Activated B cell treated with CpG ODN at 0.5 μM for 24 hours (primary cell): ENCODE results near the gene GGT7. TPM values are rescaled to one million over a fixed set of nuclear protein-coding genes. Genes with fewer than 3 reads are reported as not detected.
"Not testable (repeated sequence)": the region's sequence is repeated elsewhere in the genome, so short reads cannot be mapped to it uniquely, and the experiment has no call there.

Source experiments
- ATAC-seq: fragments of 200-7000 bp; cut with Tn5 transposase; one replicate; pipeline ENCODE4 v1.10.0; 2021; ENCODE audit warnings: low read depth, mild to moderate bottlenecking, moderate library complexity
- CTCF ChIA-PET: fragments of 350-600 bp; sonication (Branson Sonifier 250); formaldehyde crosslinking; loops from one replicate; lab custom pipeline; 2021; ENCODE audit warnings: antibody characterized with exemption; lab: Charles Lee
- POLR2A ChIA-PET: fragments of 350-600 bp; sonication (Branson Sonifier 250); formaldehyde crosslinking; loops from one replicate; lab custom pipeline; 2021; ENCODE audit warnings: antibody characterized with exemption; lab: Charles Lee
- DNase-seq: peaks from one replicate; pipeline ENCODE4 v3.0.0; 2022
- H3K27ac Mint-ChIP-seq: one replicate; pipeline ENCODE4 v1.8.0; 2020; ENCODE audit warnings: mixed read lengths
- H3K27me3 Mint-ChIP-seq: one replicate; pipeline ENCODE4 v1.8.0; 2021; ENCODE audit warnings: mixed read lengths
- H3K36me3 Mint-ChIP-seq: one replicate; pipeline ENCODE4 v1.8.0; 2021; ENCODE audit warnings: low read depth, mixed read lengths
- H3K4me1 Mint-ChIP-seq: one replicate; pipeline ENCODE4 v1.8.0; 2021; ENCODE audit warnings: mixed read lengths
- H3K4me3 Mint-ChIP-seq: one replicate; pipeline ENCODE4 v1.8.0; 2020; ENCODE audit warnings: mild to moderate bottlenecking, mixed read lengths
- H3K9me3 Mint-ChIP-seq: one replicate; pipeline ENCODE4 v1.8.0; 2020; ENCODE audit warnings: mixed read lengths
- CTCF ChIP-seq: fragments of 200-600 bp; IDR thresholded peaks from one replicate; pipeline ENCODE4 v1.8.0; 2022; ENCODE audit warnings: antibody characterized with exemption, mild to moderate bottlenecking
- intact Hi-C: fragments of 100-400 bp; cut with micrococcal nuclease; formaldehyde crosslinking; loops from one replicate; pipeline ENCODE4 v1.15.1; 2024
- total RNA-seq: library from RNA; stranded (reverse); gene quantifications from 2 replicates; pipeline ENCODE4 v1.2.3, GENCODE V29; 2022

GGT7 gene
- total RNA-seq, 1 donor from 2014 or later: 20.6 TPM

GRCh38 chr20:34808583-34808982, 64.1 kb downstream of the GGT7 start:
- Mint-ChIP-seq H3K9me3 (no peaks in the 10 kb centered on the region), H3K36me3 (peaks cover 3% of the 10 kb centered on the region), H3K4me3 (no peak overlapping the region), H3K27ac (no peak overlapping the region), H3K27me3 (no peaks in the 10 kb centered on the region), H3K4me1 (peaks cover 19% of the 10 kb centered on the region)
- DNase-seq (no peak), ATAC-seq (no peak)
- TF ChIP-seq CTCF: no peak
- intact Hi-C loops: no loop called here
- CTCF ChIA-PET: interaction anchor here (0.7 kb wide), 1 partner anchor 615 kb away, joined by 3 read pairs; no protein-coding TSS in a partner anchor
- POLR2A ChIA-PET: no interaction called here

- ATAC-seq, H3K36me3 Mint-ChIP-seq, H3K27me3 Mint-ChIP-seq, DNase-seq, POLR2A ChIA-PET, H3K4me3 Mint-ChIP-seq, H3K27ac Mint-ChIP-seq, H3K9me3 Mint-ChIP-seq, CTCF ChIA-PET, intact Hi-C loops: not testable (repeated sequence)
- H3K4me1 Mint-ChIP-seq: peaks cover 19% of the 10 kb centered on the region
Measured at GRCh38 chr20:34807944-34808465, 64.7 kb downstream of the GGT7 start.

- intact Hi-C loops: no loop called here
Measured at GRCh38 chr20:34806255-34806654, 66.4 kb downstream of the GGT7 start.

GRCh38 chr20:34798871-34799270, 73.8 kb downstream of the GGT7 start:
- DNase-seq: no peak

More at GRCh38 chr20:34806255-34806654, 66.4 kb downstream of the GGT7 start:
- POLR2A ChIA-PET: no interaction called here
- CTCF ChIA-PET: no interaction called here
- H3K9me3 Mint-ChIP-seq: no peaks in the 10 kb centered on the region
- DNase-seq (no peak), ATAC-seq (no peak)
- H3K27ac Mint-ChIP-seq: no peak overlapping the region
- no peak overlapping the region for H3K4me3 Mint-ChIP-seq
- H3K4me1 Mint-ChIP-seq: peaks cover 21% of the 10 kb centered on the region
- H3K27me3 Mint-ChIP-seq: no peaks in the 10 kb centered on the region
- H3K36me3 Mint-ChIP-seq: peaks cover 7% of the 10 kb centered on the region
- TF ChIP-seq CTCF: no peak

DNA sequence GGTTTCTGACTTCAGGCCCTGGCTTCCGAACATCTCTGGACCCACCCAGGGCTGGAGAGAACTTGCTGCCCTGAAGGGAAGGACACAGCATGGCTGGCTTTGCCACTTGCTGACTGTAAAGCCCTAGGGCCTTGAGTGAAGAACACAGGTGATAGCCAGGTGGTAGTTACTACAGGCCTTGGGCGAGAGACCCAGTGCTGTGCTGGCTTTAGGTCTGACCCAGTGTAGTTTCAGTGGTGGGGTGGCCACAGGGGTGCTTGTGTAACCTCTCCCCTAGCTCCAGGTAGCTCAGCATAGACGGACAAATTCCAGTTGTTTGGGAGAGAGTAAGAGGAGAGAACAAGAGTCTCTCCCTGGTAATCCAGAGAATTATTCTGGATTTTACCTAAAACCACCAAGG, 74.3 kb downstream of the GGT7 start:
- DNase-seq (no peak), ATAC-seq (no peak)
- ChIA-PET CTCF (no interaction called here), POLR2A (no interaction called here)
- Mint-ChIP-seq H3K27me3 (no peaks in the 10 kb centered on the region), H3K4me3 (no peak overlapping the region), H3K27ac (no peak overlapping the region), H3K4me1 (peaks cover 16% of the 10 kb centered on the region), H3K36me3 (peaks cover 6% of the 10 kb centered on the region), H3K9me3 (no peaks in the 10 kb centered on the region)
- intact Hi-C loops: no loop called here
- no peak for TF ChIP-seq CTCF

More at GRCh38 chr20:34798871-34799270, 73.8 kb downstream of the GGT7 start:
- ChIA-PET CTCF (no interaction called here), POLR2A (no interaction called here)
- Mint-ChIP-seq H3K4me1 (peaks cover 16% of the 10 kb centered on the region), H3K36me3 (peaks cover 6% of the 10 kb centered on the region), H3K9me3 (no peaks in the 10 kb centered on the region), H3K27ac (no peak overlapping the region), H3K4me3 (no peak overlapping the region), H3K27me3 (no peaks in the 10 kb centered on the region)
- TF ChIP-seq CTCF: no peak
- no peak for ATAC-seq
- intact Hi-C loops: no loop called here
